Measurements from ENCODE around the gene INPP1. TPM values are rescaled to one million over a fixed set of nuclear protein-coding genes. Genes with fewer than 3 reads are reported as not detected.

The INPP1 gene
- total RNA-seq, 1 donor from 2014 or later = 15.3 TPM

DNA sequence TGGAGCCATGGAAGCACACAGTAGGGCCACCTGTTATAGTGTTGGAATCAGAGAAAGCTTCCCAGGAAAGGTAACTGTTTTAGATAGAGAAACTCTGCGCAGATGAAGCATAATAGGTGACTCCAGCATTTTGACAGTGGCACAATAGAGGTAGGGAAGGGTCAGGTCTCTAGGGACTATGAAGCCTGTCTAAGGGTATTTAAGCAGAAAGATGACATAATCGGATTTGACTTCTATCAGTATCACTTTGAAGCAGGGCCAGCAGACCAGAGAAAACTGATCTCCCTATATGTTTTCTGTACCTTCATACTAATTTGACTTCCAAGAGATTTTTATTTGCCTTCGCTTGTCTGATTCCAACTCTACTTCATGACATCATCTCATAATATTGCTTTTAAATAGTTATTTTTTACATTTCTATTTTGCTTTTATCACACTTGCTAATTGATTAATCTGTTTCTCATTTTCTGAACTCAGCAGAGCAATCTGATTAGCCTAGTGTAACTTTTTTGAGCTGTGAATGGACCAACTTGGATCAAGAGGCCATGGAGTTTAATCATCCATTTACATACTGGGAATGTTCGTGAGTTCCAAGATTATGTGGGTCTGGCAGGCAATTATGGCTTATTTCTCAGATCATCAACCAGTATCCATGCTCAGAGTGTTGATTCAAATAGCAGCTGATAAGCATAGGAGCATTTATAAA is 15.4 kb upstream of the INPP1 start:
- Mint-ChIP-seq H3K27ac (ENCODE audit: unreplicated experiment) (no peak overlapping the region), H3K9me3 (peaks cover 2% of the 10 kb centered on the region), H3K27me3 (ENCODE audit: low read depth) (peaks cover 3% of the 10 kb centered on the region), H3K4me3 (no peak overlapping the region), H3K4me1 (no peaks in the 10 kb centered on the region), H3K36me3 (ENCODE audit: low read depth) (no peaks in the 10 kb centered on the region)
- TF ChIP-seq, protein P1, sequence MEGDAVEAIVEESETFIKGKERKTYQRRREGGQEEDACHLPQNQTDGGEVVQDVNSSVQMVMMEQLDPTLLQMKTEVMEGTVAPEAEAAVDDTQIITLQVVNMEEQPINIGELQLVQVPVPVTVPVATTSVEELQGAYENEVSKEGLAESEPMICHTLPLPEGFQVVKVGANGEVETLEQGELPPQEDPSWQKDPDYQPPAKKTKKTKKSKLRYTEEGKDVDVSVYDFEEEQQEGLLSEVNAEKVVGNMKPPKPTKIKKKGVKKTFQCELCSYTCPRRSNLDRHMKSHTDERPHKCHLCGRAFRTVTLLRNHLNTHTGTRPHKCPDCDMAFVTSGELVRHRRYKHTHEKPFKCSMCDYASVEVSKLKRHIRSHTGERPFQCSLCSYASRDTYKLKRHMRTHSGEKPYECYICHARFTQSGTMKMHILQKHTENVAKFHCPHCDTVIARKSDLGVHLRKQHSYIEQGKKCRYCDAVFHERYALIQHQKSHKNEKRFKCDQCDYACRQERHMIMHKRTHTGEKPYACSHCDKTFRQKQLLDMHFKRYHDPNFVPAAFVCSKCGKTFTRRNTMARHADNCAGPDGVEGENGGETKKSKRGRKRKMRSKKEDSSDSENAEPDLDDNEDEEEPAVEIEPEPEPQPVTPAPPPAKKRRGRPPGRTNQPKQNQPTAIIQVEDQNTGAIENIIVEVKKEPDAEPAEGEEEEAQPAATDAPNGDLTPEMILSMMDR (conservative IDR thresholded peaks at IDR 0.05) = no peak
- DNase-seq (ENCODE audit: low read depth, low spot score) = no peak

DNA sequence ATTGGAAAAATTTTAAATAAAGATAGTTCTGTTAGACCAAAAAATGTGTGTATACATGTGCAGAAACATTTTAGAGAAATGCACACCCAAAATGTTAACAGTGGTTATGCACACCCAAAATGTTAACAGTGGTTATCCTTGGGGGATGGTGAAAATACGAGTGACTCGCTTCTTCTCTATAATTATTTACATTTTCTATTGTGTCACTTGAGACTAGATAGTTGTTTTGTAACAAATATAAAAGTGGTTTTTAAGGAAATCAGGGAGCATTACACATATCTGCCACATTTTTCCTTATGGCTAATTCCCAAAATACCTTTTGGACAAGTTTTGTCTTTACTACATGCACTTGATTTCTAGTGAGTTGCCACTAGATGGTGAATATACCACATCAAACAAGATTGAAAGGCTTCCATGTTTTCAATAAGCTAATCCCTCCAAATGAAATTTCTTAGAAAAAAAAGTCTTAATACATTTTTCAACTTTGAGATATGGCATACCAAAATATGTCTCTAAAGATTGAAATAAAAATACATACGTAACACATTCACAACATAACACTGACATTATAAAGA is 14.7 kb upstream of the INPP1 start:
- H3K36me3 Mint-ChIP-seq (ENCODE audit: low read depth) = no peaks in the 10 kb centered on the region
- peaks cover 3% of the 10 kb centered on the region for H3K27me3 Mint-ChIP-seq (ENCODE audit: low read depth)
- peaks cover 2% of the 10 kb centered on the region for H3K9me3 Mint-ChIP-seq
- no peaks in the 10 kb centered on the region for H3K4me1 Mint-ChIP-seq
- DNase-seq (ENCODE audit: low read depth, low spot score) = no peak
- no peak overlapping the region for H3K27ac Mint-ChIP-seq (ENCODE audit: unreplicated experiment)
- TF ChIP-seq, protein P1 (conservative IDR thresholded peaks at IDR 0.05) = peak; percentile 25
- H3K4me3 Mint-ChIP-seq = no peak overlapping the region

DNA sequence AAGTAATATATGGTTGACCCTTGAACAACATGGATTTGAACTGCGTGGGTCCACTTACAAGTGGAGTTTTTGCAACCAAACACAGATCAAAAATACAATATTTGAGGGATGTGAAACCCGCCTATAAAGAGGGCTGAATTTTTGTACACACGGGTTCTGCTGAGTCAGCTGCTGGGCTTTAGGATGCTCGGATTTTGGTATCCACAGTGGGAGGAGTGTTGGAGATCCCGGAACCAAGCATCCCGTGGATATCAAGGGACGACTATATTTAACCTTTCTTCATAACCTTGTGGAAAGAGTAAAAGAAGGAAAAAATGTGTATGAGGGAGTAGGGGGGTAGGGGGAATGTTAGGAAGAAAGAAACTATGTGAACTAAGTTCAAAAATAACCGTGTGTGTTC is 10.0 kb upstream of the INPP1 start:
- TF ChIP-seq, protein P1 (conservative IDR thresholded peaks at IDR 0.05) = no peak
- Mint-ChIP-seq H3K27ac (ENCODE audit: unreplicated experiment) (no peak overlapping the region), H3K4me1 (peaks cover 4% of the 10 kb centered on the region), H3K36me3 (ENCODE audit: low read depth) (no peaks in the 10 kb centered on the region), H3K27me3 (ENCODE audit: low read depth) (no peaks in the 10 kb centered on the region), H3K9me3 (peaks cover 2% of the 10 kb centered on the region), H3K4me3 (no peak overlapping the region)
- no peak for DNase-seq (ENCODE audit: low read depth, low spot score)

GRCh38 chr2:190333928-190334327 is 9.5 kb upstream of the INPP1 start:
- no peak overlapping the region for H3K4me3 Mint-ChIP-seq
- no peaks in the 10 kb centered on the region for H3K36me3 Mint-ChIP-seq (ENCODE audit: low read depth)
- no peak overlapping the region for H3K27ac Mint-ChIP-seq (ENCODE audit: unreplicated experiment)
- peaks cover 2% of the 10 kb centered on the region for H3K9me3 Mint-ChIP-seq
- TF ChIP-seq, protein P1 (conservative IDR thresholded peaks at IDR 0.05) = no peak
- DNase-seq (ENCODE audit: low read depth, low spot score) = no peak
- H3K4me1 Mint-ChIP-seq = peaks cover 4% of the 10 kb centered on the region
- no peaks in the 10 kb centered on the region for H3K27me3 Mint-ChIP-seq (ENCODE audit: low read depth)

DNA sequence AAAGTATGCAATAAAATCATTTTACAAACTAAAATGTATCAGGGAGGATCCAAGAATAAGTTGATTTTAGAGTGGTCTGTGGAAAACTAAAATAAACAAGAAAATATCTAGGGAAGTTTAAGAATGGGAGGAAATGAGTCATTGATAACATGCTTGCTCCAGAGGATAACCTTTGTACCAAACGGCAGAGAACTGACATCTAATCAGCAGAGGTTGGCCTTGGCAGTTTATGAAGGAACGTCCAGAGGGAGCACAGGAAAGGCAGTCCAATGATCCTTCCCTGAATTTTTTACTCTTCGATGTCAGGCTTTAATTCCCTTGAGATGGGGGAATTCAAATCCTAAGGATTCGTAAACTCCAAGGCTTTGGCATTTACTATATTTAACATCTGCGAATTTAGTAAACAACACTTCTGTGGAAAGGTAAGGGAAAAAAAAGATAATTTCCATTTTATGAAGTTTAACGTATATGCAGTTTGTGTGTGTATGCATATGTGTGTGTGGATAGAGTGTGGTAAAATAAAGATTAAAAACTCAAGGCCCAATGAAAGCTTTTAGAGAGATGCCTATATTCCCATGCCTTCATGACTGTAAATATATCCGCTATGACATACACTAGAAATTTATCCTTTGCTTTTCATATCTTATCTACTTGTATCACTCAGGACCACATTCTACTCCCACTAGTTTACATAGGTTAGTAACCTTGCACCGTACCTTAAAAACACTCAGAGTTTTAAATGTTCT is 8.7 kb upstream of the INPP1 start:
- Mint-ChIP-seq H3K9me3 (peaks cover 2% of the 10 kb centered on the region), H3K4me1 (peaks cover 4% of the 10 kb centered on the region), H3K27ac (ENCODE audit: unreplicated experiment) (no peak overlapping the region)

More for the DNA sequence above, 8.7 kb upstream of the INPP1 start:
- TF ChIP-seq, protein P1 (conservative IDR thresholded peaks at IDR 0.05) = no peak
- Mint-ChIP-seq H3K4me3 (no peak overlapping the region), H3K27me3 (ENCODE audit: low read depth) (no peaks in the 10 kb centered on the region), H3K36me3 (ENCODE audit: low read depth) (no peaks in the 10 kb centered on the region)
- DNase-seq (ENCODE audit: low read depth, low spot score) = no peak
